ENCODE measurements around the gene ABRAXAS1.

- no peak for TF ChIP-seq CEBPB (IDR thresholded peaks at IDR 0.05; ENCODE audit: low read depth, low read length)
- no peak for TF ChIP-seq POLR2A (IDR thresholded peaks at IDR 0.05; ENCODE audit: control extremely low read depth in 1 of 2, low read depth in 2 of 2, low read length in 2 of 2)
- no peak for TF ChIP-seq CTCF (IDR thresholded peaks at IDR 0.05; ENCODE audit: control extremely low read depth in 1 of 3, insufficient read depth in 1 of 3, low read depth in 1 of 3, low read length in 3 of 3)
- no peak for TF ChIP-seq CREB1 (IDR thresholded peaks at IDR 0.05)
- TF ChIP-seq GABPA (IDR thresholded peaks at IDR 0.05; ENCODE audit: borderline replicate concordance, insufficient read depth, low read length), result no peak
- no peak for TF ChIP-seq SIN3A (conservative IDR thresholded peaks at IDR 0.05 in 1 of 2, IDR thresholded peaks at IDR 0.05 in 1 of 2; ENCODE audit: low read depth in 1 of 2, low read length in 2 of 2)
- no peak for TF ChIP-seq EZH2 (IDR thresholded peaks at IDR 0.05; ENCODE audit: low read depth, low read length, severe bottlenecking)
- TF ChIP-seq BCL11A (IDR thresholded peaks at IDR 0.05; ENCODE audit: low read depth in 2 of 2, low read length in 2 of 2), result no peak
- no peak for TF ChIP-seq USF2 (IDR thresholded peaks at IDR 0.05; ENCODE audit: low read length)
- no peak for TF ChIP-seq RBBP5 (IDR thresholded peaks at IDR 0.05; ENCODE audit: borderline replicate concordance, low read depth, low read length)
- TF ChIP-seq CHD7 (IDR thresholded peaks at IDR 0.05; ENCODE audit: insufficient replicate concordance, low read length), result no peak
Observed at GRCh38 chr4:83417566-83417965, 67.3 kb downstream of the ABRAXAS1 start.

All from H1 (cell line).